ENCODE data around the gene ZSCAN32. TPM values are rescaled to one million over a fixed set of nuclear protein-coding genes. Genes with fewer than 3 reads are reported as not detected.

The ZSCAN32 gene
- 9.0 and 12.7 TPM in 2 replicates for total RNA-seq (ENCODE audit: low replicate concordance)

DNA sequence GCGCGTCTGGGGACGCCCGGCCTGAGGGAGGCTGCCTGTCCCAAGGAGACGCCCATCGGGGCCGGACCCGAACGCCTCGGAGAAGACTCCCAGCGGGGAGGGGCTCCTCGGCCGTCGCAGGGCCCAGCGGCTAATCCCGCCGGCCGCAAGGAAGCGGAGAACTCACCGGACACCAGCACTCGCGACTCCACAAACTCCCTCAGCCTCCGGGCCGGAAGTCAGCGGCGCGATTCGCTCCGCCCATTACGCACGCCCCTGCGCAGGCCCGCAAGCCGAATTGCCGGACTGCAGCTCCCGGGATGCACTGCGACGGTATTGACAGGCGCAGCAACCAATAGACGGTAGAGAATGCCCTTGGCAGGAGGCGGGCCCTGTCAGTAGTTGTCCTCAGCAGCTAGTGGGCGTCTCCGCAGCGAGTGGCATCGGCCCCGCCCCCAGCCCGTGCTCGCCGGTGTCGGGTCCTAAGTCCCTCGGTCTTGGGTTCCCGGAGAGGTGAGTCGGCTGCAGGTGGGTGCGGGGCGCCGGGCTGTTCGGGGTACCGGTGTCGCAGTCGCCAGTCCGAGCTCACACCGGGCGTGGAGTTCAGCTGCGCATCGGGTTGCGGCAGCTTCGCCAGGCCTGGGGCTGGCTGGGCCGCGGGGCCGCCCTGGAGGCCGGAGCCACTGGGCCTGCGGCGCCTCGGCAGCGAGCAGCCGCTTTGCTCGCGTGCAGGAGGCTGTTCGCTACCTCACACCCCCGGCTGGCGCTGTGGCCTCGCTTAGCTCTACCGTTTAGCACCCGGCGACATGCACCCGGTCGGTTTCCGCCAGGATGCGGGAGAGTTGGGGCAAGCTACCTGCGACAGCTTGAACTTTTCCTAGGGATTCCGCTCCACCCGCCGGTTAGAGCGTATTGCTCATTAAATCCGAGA lies at the start of gene ZSCAN32, which contains the start of gene ZNF174:
Gene ZSCAN32, minus strand, starts transcription at position 226 of the 910 bp plus-strand sequence. CDS start 3,447 bp downstream, outside the sequence.
Gene ZNF174, plus strand, starts transcription at position 437 of the 910 bp plus-strand sequence. CDS start 790 bp downstream, outside the sequence.
- TF ChIP-seq, protein P1, sequence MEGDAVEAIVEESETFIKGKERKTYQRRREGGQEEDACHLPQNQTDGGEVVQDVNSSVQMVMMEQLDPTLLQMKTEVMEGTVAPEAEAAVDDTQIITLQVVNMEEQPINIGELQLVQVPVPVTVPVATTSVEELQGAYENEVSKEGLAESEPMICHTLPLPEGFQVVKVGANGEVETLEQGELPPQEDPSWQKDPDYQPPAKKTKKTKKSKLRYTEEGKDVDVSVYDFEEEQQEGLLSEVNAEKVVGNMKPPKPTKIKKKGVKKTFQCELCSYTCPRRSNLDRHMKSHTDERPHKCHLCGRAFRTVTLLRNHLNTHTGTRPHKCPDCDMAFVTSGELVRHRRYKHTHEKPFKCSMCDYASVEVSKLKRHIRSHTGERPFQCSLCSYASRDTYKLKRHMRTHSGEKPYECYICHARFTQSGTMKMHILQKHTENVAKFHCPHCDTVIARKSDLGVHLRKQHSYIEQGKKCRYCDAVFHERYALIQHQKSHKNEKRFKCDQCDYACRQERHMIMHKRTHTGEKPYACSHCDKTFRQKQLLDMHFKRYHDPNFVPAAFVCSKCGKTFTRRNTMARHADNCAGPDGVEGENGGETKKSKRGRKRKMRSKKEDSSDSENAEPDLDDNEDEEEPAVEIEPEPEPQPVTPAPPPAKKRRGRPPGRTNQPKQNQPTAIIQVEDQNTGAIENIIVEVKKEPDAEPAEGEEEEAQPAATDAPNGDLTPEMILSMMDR (IDR thresholded peaks at IDR 0.05; ENCODE audit: insufficient read depth, low read length), result no peak
- peak; percentile 99 for DNase-seq (ENCODE audit: low read depth)
- peak within 1 kb of the TSS; percentile 92 for H3K4me3 ChIP-seq (ENCODE audit: low read depth, low read length)

DNA sequence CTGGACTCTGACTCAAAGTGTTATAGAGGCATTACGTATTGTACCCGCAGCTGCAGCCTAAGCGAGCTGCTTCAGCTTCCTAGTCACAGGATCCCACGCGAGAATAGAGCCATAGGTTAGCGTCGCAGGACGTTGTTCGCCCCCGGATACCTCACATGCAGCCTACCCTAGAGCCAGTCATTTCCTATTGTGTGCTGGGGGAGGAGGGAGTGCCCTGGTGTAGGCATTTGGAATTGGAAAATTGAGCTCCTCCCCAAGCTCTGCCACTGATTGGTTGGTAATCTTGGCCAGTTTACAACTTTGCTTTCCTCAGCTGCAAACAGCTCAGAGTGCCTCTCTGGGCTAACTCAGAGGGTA lies 43.2 kb upstream of the ZSCAN32 start:
- TF ChIP-seq, protein P1 (IDR thresholded peaks at IDR 0.05; ENCODE audit: insufficient read depth, low read length), result no peak
- peak overlapping the region; percentile 80 for H3K4me3 ChIP-seq (ENCODE audit: low read depth, low read length)
- DNase-seq (ENCODE audit: low read depth), result peak; percentile 78

DNA sequence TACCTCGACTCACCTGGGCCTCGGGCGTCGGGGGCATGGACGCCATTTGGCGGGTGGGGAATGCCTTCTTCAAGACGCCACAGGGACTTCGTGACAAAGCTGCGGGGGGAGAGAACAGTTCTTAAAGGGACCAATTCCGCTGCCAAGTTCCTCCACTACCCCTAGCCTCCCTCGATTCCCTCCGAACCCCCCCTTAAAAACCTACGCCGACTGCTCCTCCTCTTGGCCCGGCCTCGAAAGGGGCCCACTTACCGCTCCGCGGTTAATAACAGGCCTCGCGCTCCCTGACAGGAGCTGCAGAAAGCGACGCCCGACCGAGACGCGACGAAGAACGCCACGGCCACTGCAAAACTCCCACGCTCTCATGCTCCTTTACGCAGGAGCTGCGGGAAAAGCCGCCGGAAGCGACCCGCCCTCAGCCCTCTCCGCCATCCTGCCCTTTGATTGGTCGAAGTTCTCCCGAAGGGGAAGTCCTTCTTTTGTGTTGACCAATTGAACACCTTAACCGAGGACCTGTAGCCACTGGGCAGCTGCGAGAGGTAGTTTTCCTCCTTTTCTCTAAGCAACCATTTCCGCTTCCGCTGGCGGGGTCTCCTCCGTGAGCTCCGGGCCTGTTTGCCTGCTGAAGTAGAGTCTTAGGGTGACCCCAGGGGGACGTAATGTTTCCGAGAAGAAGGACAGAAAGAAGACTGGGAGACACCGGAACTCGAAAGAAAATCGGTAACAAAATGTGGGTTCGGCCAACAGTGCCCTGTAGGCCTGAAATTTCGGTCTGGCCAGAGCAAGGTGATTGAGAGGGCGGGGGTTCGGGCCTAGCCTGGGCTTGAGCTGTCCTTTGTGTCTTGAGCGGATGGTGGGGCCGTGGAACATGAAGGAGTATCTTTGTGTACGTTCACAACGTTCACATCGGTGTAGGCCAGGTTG lies 42.6 kb upstream of the ZSCAN32 start, which contains the start of the genes NAA60 and ZNF597:
Gene NAA60, plus strand, starts transcription at position 573 of the 924 bp plus-strand sequence. CDS start 32,548 bp downstream, outside the sequence.
Gene ZNF597, minus strand, starts transcription at position 397 of the 924 bp plus-strand sequence. Its CDS starts 351 bp downstream, at position 46.
- peak; percentile 92 for DNase-seq (ENCODE audit: low read depth)

DNA sequence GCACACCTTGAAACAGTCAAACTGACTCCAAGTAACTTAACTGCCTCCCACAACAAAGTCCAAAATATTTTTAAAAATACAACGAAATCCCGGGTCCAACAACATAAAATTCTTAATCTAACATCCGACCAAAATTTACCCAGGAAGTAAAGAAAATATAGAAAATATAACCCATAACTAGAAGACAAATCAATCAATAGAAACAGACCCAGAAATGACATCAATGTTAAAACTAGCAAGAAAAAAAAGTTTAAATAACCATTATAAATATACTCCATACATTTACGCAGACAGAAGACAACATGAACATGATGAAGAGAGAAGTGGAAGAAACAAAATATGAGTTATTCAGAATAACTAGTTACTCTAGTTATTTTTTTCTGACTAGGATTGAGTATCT lies 38.8 kb upstream of the ZSCAN32 start:
- no peak for DNase-seq (ENCODE audit: low read depth)
- TF ChIP-seq, protein P1 (IDR thresholded peaks at IDR 0.05; ENCODE audit: insufficient read depth, low read length), result no peak

More for the DNA sequence above, 42.6 kb upstream of the ZSCAN32 start, which contains the start of the genes NAA60 and ZNF597:
- H3K4me3 ChIP-seq (ENCODE audit: low read depth, low read length), result peak within 1 kb of the TSS; percentile 80
- TF ChIP-seq, protein P1 (IDR thresholded peaks at IDR 0.05; ENCODE audit: insufficient read depth, low read length), result no peak

GRCh38 chr16:3434373-3434772 lies 33.6 kb upstream of the ZSCAN32 start:
- DNase-seq (ENCODE audit: low read depth), result no peak
- TF ChIP-seq, protein P1 (IDR thresholded peaks at IDR 0.05; ENCODE audit: insufficient read depth, low read length), result no peak
- no peak overlapping the region for H3K4me3 ChIP-seq (ENCODE audit: low read depth, low read length)

More for the DNA sequence above, 38.8 kb upstream of the ZSCAN32 start:
- H3K4me3 ChIP-seq (ENCODE audit: low read depth, low read length), result no peak overlapping the region

DNA sequence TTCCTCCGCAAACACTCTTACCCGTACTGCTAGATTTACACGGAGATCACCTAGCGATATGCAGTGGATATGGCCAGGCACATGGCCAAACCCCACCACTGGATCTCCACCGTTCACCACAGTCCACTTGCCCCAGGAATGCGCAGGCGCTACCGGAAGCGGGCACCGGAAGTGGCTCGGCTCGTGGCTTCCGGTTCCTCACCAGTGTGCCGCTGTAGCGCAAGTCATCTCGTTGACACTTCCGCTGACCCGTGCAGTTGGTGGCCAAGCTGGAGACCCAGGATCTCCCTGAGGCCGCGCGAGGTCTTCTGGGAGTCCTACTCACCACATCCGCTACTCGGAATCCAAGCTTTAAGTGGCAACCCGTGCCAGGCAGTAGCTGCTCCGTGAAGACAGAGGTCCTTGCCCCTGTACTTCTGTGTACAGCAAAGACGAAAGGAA lies 31.0 kb upstream of the ZSCAN32 start:
- TF ChIP-seq, protein P1 (IDR thresholded peaks at IDR 0.05; ENCODE audit: insufficient read depth, low read length), result no peak
- peak; percentile 36 for DNase-seq (ENCODE audit: low read depth)
- H3K4me3 ChIP-seq (ENCODE audit: low read depth, low read length), result peak overlapping the region; percentile 38

All from fibroblast of the aortic adventitia (primary cell).